ENCODE measurements around the gene ITPA.

- TF ChIP-seq EZH2phosphoT487 (IDR thresholded peaks at IDR 0.05; ENCODE audit: borderline replicate concordance) (no peak), CTCF (conservative IDR thresholded peaks at IDR 0.05; ENCODE audit: low read length) (no peak)
Measured at GRCh38 chr20:3165473-3166337, 43.6 kb upstream of the ITPA start.

Data from Loucy (cell line).